ENCODE results near the gene RAPGEF2. TPM values are rescaled to one million over a fixed set of nuclear protein-coding genes. Genes with fewer than 3 reads are reported as not detected.

Gene RAPGEF2
- total and polyA plus RNA-seq, 10 of the 15 experiments (the other 5 are each of a cell fraction or from before 2014, with no cell fraction given), result 0.31 to 24.0 (median 2.9) TPM

DNA sequence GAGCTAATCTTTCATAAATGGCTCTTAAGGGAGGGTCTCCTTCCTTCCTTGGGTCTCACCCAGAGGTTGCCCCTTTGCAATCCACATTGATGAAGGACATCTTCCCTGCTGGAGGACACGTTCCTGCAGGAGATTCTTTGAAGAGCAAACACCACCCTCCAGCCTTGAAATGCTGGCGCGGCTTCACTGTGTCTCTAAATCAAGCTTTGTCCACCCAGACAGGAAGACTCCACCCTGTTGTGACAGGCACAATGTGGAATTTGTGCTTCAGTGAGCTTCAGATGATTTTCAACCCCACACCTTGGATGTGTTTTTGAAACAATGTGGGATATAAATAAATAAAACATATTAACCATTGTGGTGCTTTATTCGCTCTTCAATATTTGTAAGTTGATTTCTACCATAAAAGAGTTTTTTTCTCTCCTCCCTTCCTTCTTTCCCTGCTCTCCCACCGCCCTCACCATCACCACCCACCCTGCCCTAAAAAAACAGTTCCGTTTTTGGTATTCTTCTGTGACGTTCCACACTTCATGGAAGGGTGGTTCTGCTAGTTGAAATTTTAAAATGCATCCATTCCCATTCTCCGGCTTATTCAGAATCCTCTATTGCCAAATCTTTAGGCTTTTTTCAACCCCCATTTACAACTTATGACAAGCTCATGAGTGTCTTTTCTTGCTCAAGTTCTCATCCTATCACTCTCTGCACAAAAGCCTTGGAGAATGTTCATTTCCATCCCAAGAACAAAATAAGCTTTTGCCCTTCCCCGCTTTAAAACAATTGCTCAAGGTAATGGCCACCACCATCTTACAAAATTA is 264.3 kb downstream of the RAPGEF2 start:
- H3K79me2 ChIP-seq (ENCODE audit: control insufficient read depth, insufficient read depth, low read length), result no peaks in the 10 kb centered on the region
- CTCF ChIA-PET, result no interaction called here
- H3K4me1 ChIP-seq (ENCODE audit: control insufficient read depth, insufficient read depth, low read length), result peaks cover 10% of the 10 kb centered on the region
- H3K9me3 ChIP-seq (replicated peaks; ENCODE audit: control insufficient read depth, insufficient read depth, low read length), result no peaks in the 10 kb centered on the region; the same call in 2 of the 3 replicates
- POLR2A ChIA-PET, result interaction anchor here (0.6 kb wide), 1 partner anchor 334 kb away, joined by 3 read pairs; no protein-coding TSS in a partner anchor
- no peaks in the 10 kb centered on the region for H3K27me3 ChIP-seq (replicated peaks in 1 of 2; ENCODE audit: control insufficient read depth in 2 of 2, insufficient read depth in 2 of 2, low read length in 1 of 2)
- BruUV-seq (replicated peaks), result no TSS peak
- intact Hi-C loops (cut with micrococcal nuclease; ENCODE audit: unreplicated experiment) (no loop called here), in situ Hi-C loops (cut with MboI) (no loop called here)
- H3K27ac ChIP-seq (ENCODE audit: control insufficient read depth, insufficient read depth), result no peak overlapping the region
- H3K36me3 ChIP-seq (ENCODE audit: control insufficient read depth in 2 of 2, insufficient read depth in 2 of 2, low read length in 1 of 2), result no peaks in the 10 kb centered on the region
- no peak overlapping the region; the same call in 1 of the 2 replicates for H3K4me3 ChIP-seq
- H3K9ac ChIP-seq (ENCODE audit: control insufficient read depth, insufficient read depth, low read length), result no peak overlapping the region
- no peak overlapping the region for H2AFZ ChIP-seq (ENCODE audit: control insufficient read depth, low read depth, low read length)
- no peaks in the 10 kb centered on the region for H4K20me1 ChIP-seq (ENCODE audit: control insufficient read depth, insufficient read depth)
- no peak for ATAC-seq
- H3K4me2 ChIP-seq (ENCODE audit: control insufficient read depth, insufficient read depth), result 0 out of 2 replicates have a peak overlapping the region, but pooled peaks have one; percentile 1
- RAD21 ChIA-PET (ENCODE audit: unreplicated experiment), result no interaction called here
- SMC1A ChIA-PET (ENCODE audit: uncharacterized antibody, unreplicated experiment), result interaction anchor here (0.7 to 1.2 kb wide), 2 partner anchors 17 to 18 kb away, joined by 3 read pairs; no protein-coding TSS in a partner anchor
- DNase-seq (ENCODE audit: low read depth, low spot score), result no peak
- TF ChIP-seq PBX3 (IDR thresholded peaks at IDR 0.05; ENCODE audit: insufficient replicate concordance, low read depth, low read length) (no peak), LARP7 (IDR thresholded peaks at IDR 0.05) (no peak)
- WGBS (ENCODE audit: insufficient coverage, insufficient replicate concordance, low lambda C conversion rate, missing lambda C conversion rate), result 36% methylated on average over 9 of the region's 9 CpGs
- FAIRE-seq, result no peak

DNA sequence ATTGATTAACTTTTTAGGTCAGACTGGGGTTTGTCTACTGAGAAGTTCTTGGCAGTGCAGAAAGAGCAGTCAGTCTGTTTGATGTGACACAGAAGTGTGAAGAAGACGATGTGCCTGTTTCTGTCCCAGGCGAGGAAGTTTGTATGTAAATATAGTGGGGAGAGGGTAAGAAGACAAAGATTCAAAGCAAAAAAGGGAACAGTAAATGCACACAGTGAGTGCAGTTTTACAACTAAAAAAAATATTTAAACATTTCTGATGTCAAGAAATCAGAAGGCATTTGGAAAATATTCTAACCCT is 264.9 kb downstream of the RAPGEF2 start:
- DNase-seq (ENCODE audit: low read depth, low spot score) (peak; percentile 45), FAIRE-seq (peak; percentile 84), ATAC-seq (peak; percentile 48)
- BruUV-seq (replicated peaks), result no TSS peak
- H3K9ac ChIP-seq (ENCODE audit: control insufficient read depth, insufficient read depth, low read length), result no peak overlapping the region
- H4K20me1 ChIP-seq (ENCODE audit: control insufficient read depth, insufficient read depth), result no peaks in the 10 kb centered on the region
- SMC1A ChIA-PET (ENCODE audit: uncharacterized antibody, unreplicated experiment), result no interaction called here
- WGBS (ENCODE audit: insufficient coverage, insufficient replicate concordance, low lambda C conversion rate, missing lambda C conversion rate), result 11% methylated on average over 2 of the region's 2 CpGs
- H2AFZ ChIP-seq (ENCODE audit: control insufficient read depth, low read depth, low read length), result no peak overlapping the region
- RAD21 ChIA-PET (ENCODE audit: unreplicated experiment), result no interaction called here
- CTCF ChIA-PET, result no interaction called here
- H3K4me3 ChIP-seq, result no peak overlapping the region; the same call in 1 of the 2 replicates
- no peaks in the 10 kb centered on the region; the same call in 2 of the 3 replicates for H3K9me3 ChIP-seq (replicated peaks; ENCODE audit: control insufficient read depth, insufficient read depth, low read length)
- H3K4me2 ChIP-seq (ENCODE audit: control insufficient read depth, insufficient read depth), result peak overlapping the region; percentile 30; the same call in 1 of the 2 replicates
- no peaks in the 10 kb centered on the region for H3K36me3 ChIP-seq (ENCODE audit: control insufficient read depth in 2 of 2, insufficient read depth in 2 of 2, low read length in 1 of 2)
- peaks cover 10% of the 10 kb centered on the region for H3K4me1 ChIP-seq (ENCODE audit: control insufficient read depth, insufficient read depth, low read length)
- H3K27me3 ChIP-seq (replicated peaks in 1 of 2; ENCODE audit: control insufficient read depth in 2 of 2, insufficient read depth in 2 of 2, low read length in 1 of 2), result no peaks in the 10 kb centered on the region
- no peak overlapping the region for H3K27ac ChIP-seq (ENCODE audit: control insufficient read depth, insufficient read depth)
- in situ Hi-C loops (cut with MboI) (no loop called here), intact Hi-C loops (cut with micrococcal nuclease; ENCODE audit: unreplicated experiment) (no loop called here)
- POLR2A ChIA-PET, result no interaction called here
- TF ChIP-seq PML (IDR thresholded peaks at IDR 0.05; ENCODE audit: low read length), result no peak
- TF ChIP-seq, protein P1, sequence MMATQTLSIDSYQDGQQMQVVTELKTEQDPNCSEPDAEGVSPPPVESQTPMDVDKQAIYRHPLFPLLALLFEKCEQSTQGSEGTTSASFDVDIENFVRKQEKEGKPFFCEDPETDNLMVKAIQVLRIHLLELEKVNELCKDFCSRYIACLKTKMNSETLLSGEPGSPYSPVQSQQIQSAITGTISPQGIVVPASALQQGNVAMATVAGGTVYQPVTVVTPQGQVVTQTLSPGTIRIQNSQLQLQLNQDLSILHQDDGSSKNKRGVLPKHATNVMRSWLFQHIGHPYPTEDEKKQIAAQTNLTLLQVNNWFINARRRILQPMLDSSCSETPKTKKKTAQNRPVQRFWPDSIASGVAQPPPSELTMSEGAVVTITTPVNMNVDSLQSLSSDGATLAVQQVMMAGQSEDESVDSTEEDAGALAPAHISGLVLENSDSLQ (IDR thresholded peaks at IDR 0.05), result peak; percentile 24; the same call in 1 of the 2 replicates
- H3K79me2 ChIP-seq (ENCODE audit: control insufficient read depth, insufficient read depth, low read length), result no peaks in the 10 kb centered on the region
